22Rv1 (cell line): Measurements from ENCODE around the gene NR1H3.
A peak's percentile ranks its signal among the peaks of the same experiment; 100 is the strongest.

Experiments used
- H3K27ac ChIP-seq: fragments of 450-650 bp; 2 replicates; pipeline ENCODE4 v1.5.1; 2017
- CTCF ChIP-seq: fragments of 450-650 bp; IDR thresholded peaks from 2 replicates; pipeline ENCODE4 v1.5.1; 2017; ENCODE audit warnings: mild to moderate bottlenecking
- ZFX ChIP-seq: fragments of 450-650 bp; IDR thresholded peaks from 2 replicates; pipeline ENCODE4 v1.6.1; 2017; ENCODE audit warnings: antibody characterized with exemption, borderline replicate concordance

NR1H3 gene

DNA sequence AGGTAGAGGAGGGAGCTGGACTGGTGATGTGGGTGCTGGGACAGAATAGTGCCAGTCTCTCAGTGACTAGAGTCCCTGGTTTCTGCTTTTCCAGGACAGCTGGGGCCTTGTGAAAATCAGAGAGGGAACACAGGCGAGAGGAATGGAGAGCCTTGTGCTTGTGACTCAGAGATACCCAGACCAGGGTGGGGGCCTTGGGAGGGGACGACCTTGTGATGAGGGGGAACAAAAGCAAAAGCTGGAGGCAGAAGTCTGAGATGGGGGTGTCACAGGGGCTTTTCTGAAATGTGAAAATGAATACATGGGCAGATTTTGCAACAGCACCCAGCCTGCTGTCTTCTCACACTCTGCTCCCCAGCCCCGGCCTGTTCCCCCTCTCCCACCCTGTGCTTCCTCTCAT is 3.4 kb upstream of the NR1H3 start:
- no peak overlapping the region for H3K27ac ChIP-seq
- TF ChIP-seq CTCF (no peak), ZFX (no peak)

DNA sequence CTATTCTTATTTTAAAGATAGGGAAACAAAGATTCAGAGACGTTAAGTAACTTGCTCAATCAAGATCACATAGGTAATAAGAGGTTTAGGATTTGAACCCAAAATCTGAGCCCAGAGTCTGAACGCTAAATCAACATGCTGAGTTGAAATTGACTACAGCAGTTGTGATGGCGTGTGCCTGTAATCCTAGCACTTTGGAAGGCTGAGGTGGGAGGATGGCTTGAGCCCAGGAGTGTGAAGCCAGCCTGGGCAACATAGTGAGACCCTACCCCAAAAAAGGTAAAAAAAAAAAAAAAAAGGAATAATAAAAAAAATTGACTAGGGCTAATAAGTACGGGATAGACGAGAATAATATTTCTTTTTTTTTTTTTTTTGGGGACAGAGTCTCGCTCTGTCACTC is 1.4 kb upstream of the NR1H3 start:
- no peak for TF ChIP-seq CTCF
- H3K27ac ChIP-seq = no peak overlapping the region

DNA sequence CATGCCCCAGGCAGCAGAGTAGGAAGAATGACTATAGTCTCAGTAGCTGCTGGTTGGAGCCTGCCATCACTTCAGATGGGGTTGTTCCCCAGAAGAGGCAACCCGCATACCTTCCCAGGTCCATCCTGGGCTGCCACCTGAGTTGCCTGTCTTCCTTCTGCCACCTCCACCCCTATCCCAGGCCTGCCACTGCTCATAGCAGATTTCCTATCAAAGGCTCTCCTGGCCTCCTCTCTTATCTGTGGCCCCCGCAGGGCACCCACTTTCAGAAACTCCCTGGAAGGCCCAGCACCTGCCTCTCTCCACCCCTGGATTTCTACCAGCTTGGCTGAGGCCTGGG is 649 bp upstream of the NR1H3 start:
- H3K27ac ChIP-seq = no peak overlapping the region
- no peak for TF ChIP-seq CTCF
- TF ChIP-seq ZFX = no peak

GRCh38 chr11:47258317-47258902 is 614 bp downstream of the NR1H3 start:
- TF ChIP-seq ZFX (no peak), CTCF (no peak)
- no peak overlapping the region for H3K27ac ChIP-seq

GRCh38 chr11:47259232-47259977 is 1.6 kb downstream of the NR1H3 start:
- no peak overlapping the region for H3K27ac ChIP-seq
- TF ChIP-seq ZFX = no peak
- TF ChIP-seq CTCF = peak; percentile 63

DNA sequence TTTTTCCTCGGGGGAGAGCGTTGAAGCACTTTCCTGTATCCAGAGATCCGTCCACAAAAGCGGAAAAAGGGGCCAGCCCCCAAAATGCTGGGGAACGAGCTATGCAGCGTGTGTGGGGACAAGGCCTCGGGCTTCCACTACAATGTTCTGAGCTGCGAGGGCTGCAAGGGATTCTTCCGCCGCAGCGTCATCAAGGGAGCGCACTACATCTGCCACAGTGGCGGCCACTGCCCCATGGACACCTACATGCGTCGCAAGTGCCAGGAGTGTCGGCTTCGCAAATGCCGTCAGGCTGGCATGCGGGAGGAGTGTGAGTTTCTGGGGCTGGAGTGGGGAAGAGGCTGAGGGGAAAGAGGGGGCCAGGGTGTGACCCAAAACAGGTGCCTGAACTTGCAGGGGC is 2.6 kb downstream of the NR1H3 start:
- TF ChIP-seq CTCF (no peak), ZFX (no peak)
- no peak overlapping the region for H3K27ac ChIP-seq

GRCh38 chr11:47261291-47261800 is 3.5 kb downstream of the NR1H3 start:
- TF ChIP-seq CTCF (no peak), ZFX (no peak)
- H3K27ac ChIP-seq = no peak overlapping the region
